H1 (cell line): Measurements from ENCODE around the gene WDR91.

Experiments
- ATF2 ChIP-seq: IDR thresholded peaks from 2 replicates; pipeline ENCODE4 v1.6.1; 2012; ENCODE audit warnings: low read length, inconsistent platforms
- BRCA1 ChIP-seq: IDR thresholded peaks from 2 replicates; pipeline ENCODE4 v1.6.1; 2012; ENCODE audit warnings: low read depth, low read length, improper control_type of control experiment
- CBX8 ChIP-seq: fragments of 300-800, 300-1000 bp; sonication (generic); IDR thresholded peaks from 2 replicates; pipeline ENCODE4 v1.7.1; 2016; ENCODE audit warnings: low read depth, low read length, borderline replicate concordance
- CTCF ChIP-seq, 3 experiments: IDR thresholded peaks; 1 replicate in 2 of 3; 2 replicates in 1 of 3; pipeline versions ENCODE4 v1.5.1 to v1.6.1; 2011; ENCODE audit warnings: low read length in 3 of 3, mild to moderate bottlenecking in 3 of 3, inconsistent platforms in 2 of 3, low read depth in 1 of 3, moderate library complexity in 1 of 3; ENCODE audit not compliant: insufficient read depth in 1 of 3; ENCODE audit errors: control extremely low read depth in 1 of 3
- EZH2 ChIP-seq: fragments of 200-600 bp; sonication (generic); IDR thresholded peaks from 2 replicates; pipeline ENCODE4 v1.7.1; 2012; ENCODE audit warnings: low read depth, mild to moderate bottlenecking, moderate library complexity, low read length, inconsistent platforms; ENCODE audit not compliant: severe bottlenecking
- JUND ChIP-seq: IDR thresholded peaks from 2 replicates; pipeline ENCODE4 v1.6.1; 2011; ENCODE audit warnings: mild to moderate bottlenecking, improper control_type of control experiment, low read length
- POLR2A ChIP-seq, 2 experiments: IDR thresholded peaks; 1 replicate in 1 of 2; 2 replicates in 1 of 2; pipeline ENCODE4 v1.6.1; 2011; ENCODE audit warnings: low read depth in 2 of 2, low read length in 2 of 2, mild to moderate bottlenecking in 2 of 2; ENCODE audit errors: control extremely low read depth in 1 of 2
- SIX5 ChIP-seq: IDR thresholded peaks from 2 replicates; pipeline ENCODE4 v1.6.1; 2011; ENCODE audit warnings: mild to moderate bottlenecking, low read depth, low read length
- YY1 ChIP-seq: IDR thresholded peaks from 2 replicates; pipeline ENCODE4 v1.6.1; 2011; ENCODE audit warnings: low read depth, mild to moderate bottlenecking, low read length
- ZNF274 ChIP-seq: IDR thresholded peaks from 2 replicates; pipeline ENCODE4 v1.7.0; 2012; ENCODE audit warnings: low read length, borderline replicate concordance; ENCODE audit errors: extremely low read depth

- no peak for TF ChIP-seq CTCF (IDR thresholded peaks at IDR 0.05; ENCODE audit: control extremely low read depth in 1 of 3, insufficient read depth in 1 of 3, low read depth in 1 of 3, low read length in 3 of 3)
- TF ChIP-seq YY1 = no peak
- TF ChIP-seq JUND = no peak
- no peak for TF ChIP-seq SIX5
- TF ChIP-seq ATF2 = no peak
- TF ChIP-seq CBX8 = no peak
- TF ChIP-seq POLR2A (IDR thresholded peaks at IDR 0.05; ENCODE audit: control extremely low read depth in 1 of 2, low read depth in 2 of 2, low read length in 2 of 2) = no peak
- no peak for TF ChIP-seq ZNF274
- no peak for TF ChIP-seq EZH2
- TF ChIP-seq BRCA1 = no peak
Measured at GRCh38 chr7:135181261-135181928, 29.9 kb downstream of the WDR91 start.
